ENCODE results near the gene NCR3LG1. TPM values are rescaled to one million over a fixed set of nuclear protein-coding genes. Genes with fewer than 3 reads are reported as not detected.
A peak's percentile ranks its signal among the peaks of the same experiment; 100 is the strongest.

Gene NCR3LG1
- total RNA-seq, 1 experiment from 2014 or later: 1.4 TPM

DNA sequence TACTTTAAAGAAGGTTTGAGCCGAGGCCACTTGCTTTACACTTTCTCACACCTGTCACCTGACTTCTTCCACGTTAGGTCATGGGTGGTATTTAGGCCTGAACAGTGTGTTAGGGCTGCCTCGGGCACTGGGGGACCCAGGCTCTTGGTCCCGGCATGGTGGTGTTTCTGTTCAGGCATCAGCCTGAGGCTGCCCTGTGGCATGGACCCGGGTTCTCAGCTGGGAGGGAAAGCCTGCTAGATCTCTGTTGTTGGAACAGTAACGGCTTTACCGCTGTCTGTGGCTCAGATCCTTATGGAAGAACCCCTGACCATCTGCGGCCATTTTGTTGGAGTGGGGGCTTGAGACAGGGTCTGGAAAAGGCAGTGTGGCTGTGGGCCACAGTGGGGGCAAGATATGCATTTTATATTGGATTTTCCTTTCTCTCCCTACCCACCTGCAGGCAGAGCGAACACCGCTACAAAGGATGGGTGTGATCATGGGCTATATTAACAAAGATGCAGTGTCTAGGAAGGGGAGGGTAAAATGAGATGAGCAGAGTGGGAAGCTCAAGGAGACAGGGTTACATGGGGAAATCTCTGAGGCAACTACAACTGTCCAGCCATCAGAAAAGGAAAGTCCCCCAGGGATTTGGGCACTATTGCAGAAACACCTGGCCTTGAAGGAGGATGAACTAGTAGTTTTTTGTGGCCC, 38.5 kb downstream of the NCR3LG1 start:
- no peak overlapping the region for H2BK15ac ChIP-seq (ENCODE audit: low read depth, low read length)
- TF ChIP-seq, protein P1, sequence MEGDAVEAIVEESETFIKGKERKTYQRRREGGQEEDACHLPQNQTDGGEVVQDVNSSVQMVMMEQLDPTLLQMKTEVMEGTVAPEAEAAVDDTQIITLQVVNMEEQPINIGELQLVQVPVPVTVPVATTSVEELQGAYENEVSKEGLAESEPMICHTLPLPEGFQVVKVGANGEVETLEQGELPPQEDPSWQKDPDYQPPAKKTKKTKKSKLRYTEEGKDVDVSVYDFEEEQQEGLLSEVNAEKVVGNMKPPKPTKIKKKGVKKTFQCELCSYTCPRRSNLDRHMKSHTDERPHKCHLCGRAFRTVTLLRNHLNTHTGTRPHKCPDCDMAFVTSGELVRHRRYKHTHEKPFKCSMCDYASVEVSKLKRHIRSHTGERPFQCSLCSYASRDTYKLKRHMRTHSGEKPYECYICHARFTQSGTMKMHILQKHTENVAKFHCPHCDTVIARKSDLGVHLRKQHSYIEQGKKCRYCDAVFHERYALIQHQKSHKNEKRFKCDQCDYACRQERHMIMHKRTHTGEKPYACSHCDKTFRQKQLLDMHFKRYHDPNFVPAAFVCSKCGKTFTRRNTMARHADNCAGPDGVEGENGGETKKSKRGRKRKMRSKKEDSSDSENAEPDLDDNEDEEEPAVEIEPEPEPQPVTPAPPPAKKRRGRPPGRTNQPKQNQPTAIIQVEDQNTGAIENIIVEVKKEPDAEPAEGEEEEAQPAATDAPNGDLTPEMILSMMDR (conservative IDR thresholded peaks at IDR 0.05): no peak
- no peaks in the 10 kb centered on the region; the same call in 1 of the 2 replicates for H3K4me1 ChIP-seq (ENCODE audit: insufficient read depth, low read length)
- H3K56ac ChIP-seq (ENCODE audit: insufficient read length, low read depth, low read length): no peak overlapping the region
- H3K23ac ChIP-seq (ENCODE audit: insufficient read length, low read depth, low read length): no peak overlapping the region
- H3K18ac ChIP-seq (ENCODE audit: insufficient read length, low read depth, low read length): no peak overlapping the region
- H4K91ac ChIP-seq (ENCODE audit: insufficient read length, low read depth, low read length): no peak overlapping the region
- H3T11ph ChIP-seq (ENCODE audit: low read length): no peak overlapping the region
- no peaks in the 10 kb centered on the region for H3K79me2 ChIP-seq (ENCODE audit: insufficient read depth, low read length)
- no peak overlapping the region for H4K5ac ChIP-seq (ENCODE audit: insufficient read length, low read depth, low read length)
- no peak overlapping the region for H3K4ac ChIP-seq (ENCODE audit: low read depth, low read length)
- no peak for DNase-seq
- no peak overlapping the region for H3K9ac ChIP-seq (ENCODE audit: extremely low read depth, insufficient read length, low read length)
- peaks cover 7 to 9% (median 8%) of the 10 kb centered on the region in 3 experiments; a peak in 6 of 7 replicates for H3K36me3 Mint-ChIP-seq (ENCODE audit: insufficient read depth in 1 of 3, low read depth in 3 of 3)
- WGBS (ENCODE audit: extremely low coverage, insufficient read length, low lambda C conversion rate): no CpG with 5 or more reads among the region's 10 CpGs
- no peaks in the 10 kb centered on the region for H3K23me2 ChIP-seq (ENCODE audit: insufficient read length, low read depth, low read length, poor library complexity, severe bottlenecking)
- no peaks in the 10 kb centered on the region for H3K27me3 ChIP-seq (ENCODE audit: insufficient read depth, low read length)
- no peak overlapping the region for H2BK20ac ChIP-seq (ENCODE audit: low read depth, low read length, poor library complexity, severe bottlenecking)
- no peak overlapping the region for H3K14ac ChIP-seq (ENCODE audit: insufficient read depth, low read length)
- no peak overlapping the region for H3K27ac ChIP-seq (ENCODE audit: insufficient read length, low read depth, low read length)
- peaks cover 6 to 15% of the 10 kb centered on the region in 2 experiments for H3K4me1 Mint-ChIP-seq
- no peak overlapping the region for H2AFZ ChIP-seq (ENCODE audit: low read length)
- no peak overlapping the region for H2AK5ac ChIP-seq (ENCODE audit: insufficient read length, low read length)
- H3K79me1 ChIP-seq (ENCODE audit: insufficient read depth, low read depth, low read length, poor library complexity, severe bottlenecking): no peaks in the 10 kb centered on the region
- peak overlapping the region; percentile 31 for H3K4me2 ChIP-seq (ENCODE audit: insufficient read depth, insufficient read length, low read length)
- no peak overlapping the region for H2BK5ac ChIP-seq (ENCODE audit: insufficient read length, low read length)
- H2BK12ac ChIP-seq (ENCODE audit: insufficient read length, low read depth, low read length): no peak overlapping the region
- no peaks in the 10 kb centered on the region for H3K9me3 ChIP-seq (ENCODE audit: control insufficient read depth, low read depth, low read length)
- no peak overlapping the region for H3K27ac Mint-ChIP-seq
- H2BK120ac ChIP-seq (ENCODE audit: low read depth, low read length, poor library complexity, severe bottlenecking): no peak overlapping the region
- 0 out of 5 replicates have a peak, but pooled peaks cover 0 to 3% of the 10 kb centered on the region in 2 experiments for H3K9me3 Mint-ChIP-seq
- H3K4me3 Mint-ChIP-seq: peak overlapping the region; percentile 69 to 73
- peaks cover 3% of the 10 kb centered on the region for H4K20me1 ChIP-seq (ENCODE audit: control insufficient read depth, insufficient read depth, insufficient read length)
- peaks cover 32% of the 10 kb centered on the region for H3K27me3 Mint-ChIP-seq (ENCODE audit: low read depth)
- H4K8ac ChIP-seq (replicated peaks; ENCODE audit: insufficient read length, low read depth, low read length): no peak overlapping the region
